ENCODE data around the gene CORO2B.

The CORO2B gene

DNA sequence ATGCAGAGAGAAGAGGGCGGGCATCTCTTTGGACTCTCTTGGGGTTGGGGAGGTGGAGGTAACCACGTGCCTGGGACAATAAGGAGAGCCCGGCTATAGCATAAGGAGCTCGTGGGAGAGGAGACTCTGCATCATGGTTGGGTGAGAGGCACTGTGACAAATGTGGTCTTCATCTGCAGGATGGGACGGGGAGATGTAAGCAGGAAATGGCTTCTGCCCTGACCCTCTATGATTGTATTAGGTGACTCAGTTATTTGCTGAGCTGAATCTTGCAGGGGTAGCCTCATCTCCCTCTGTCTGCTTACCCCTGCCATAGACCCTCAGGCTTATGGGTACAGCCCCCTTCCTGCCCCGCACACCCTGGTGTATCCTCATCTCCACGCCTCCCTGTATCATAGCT, 48.7 kb downstream of the CORO2B start:
- DNase-seq (ENCODE audit: low spot score): no peak

- no peak for DNase-seq (ENCODE audit: low spot score)
Measured at GRCh38 chr15:68627995-68628394, 49.2 kb downstream of the CORO2B start.

GRCh38 chr15:68629519-68630210, 50.9 kb downstream of the CORO2B start:
- no peak for DNase-seq (ENCODE audit: low spot score)

- no peak for DNase-seq (ENCODE audit: low spot score)
Measured at GRCh38 chr15:68630211-68630555, 51.4 kb downstream of the CORO2B start.

GRCh38 chr15:68630836-68631235, 52.0 kb downstream of the CORO2B start:
- no peak for DNase-seq (ENCODE audit: low spot score)

GRCh38 chr15:68631601-68632051, 52.8 kb downstream of the CORO2B start:
- no peak for DNase-seq (ENCODE audit: low spot score)

DNA sequence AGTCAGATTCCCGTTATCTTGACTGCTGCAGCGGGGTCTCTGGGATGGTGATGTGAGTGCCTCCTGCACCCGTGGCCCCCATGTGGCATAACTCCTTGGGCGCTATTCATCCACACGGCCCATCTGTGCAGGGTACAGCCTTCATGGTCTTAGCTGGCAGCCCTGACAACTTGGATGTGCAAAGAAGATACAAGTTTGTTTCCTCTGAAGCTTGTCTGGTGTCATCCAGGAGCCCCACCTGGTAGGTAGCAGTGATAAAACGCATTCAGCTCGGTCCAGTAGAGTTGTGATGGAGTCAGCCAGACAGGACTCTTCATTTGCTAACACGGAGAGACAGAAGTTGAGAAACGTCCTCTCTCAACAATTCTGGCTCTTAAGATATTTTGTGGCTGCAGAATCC, 53.3 kb downstream of the CORO2B start:
- no peak for DNase-seq (ENCODE audit: low spot score)

- DNase-seq (ENCODE audit: low spot score): no peak
Measured at GRCh38 chr15:68633231-68634121, 54.7 kb downstream of the CORO2B start.

- DNase-seq (ENCODE audit: low spot score): no peak
Measured at GRCh38 chr15:68634122-68634482, 55.3 kb downstream of the CORO2B start.

- DNase-seq (ENCODE audit: low spot score): no peak
Measured at GRCh38 chr15:68634531-68634930, 55.7 kb downstream of the CORO2B start.

DNA sequence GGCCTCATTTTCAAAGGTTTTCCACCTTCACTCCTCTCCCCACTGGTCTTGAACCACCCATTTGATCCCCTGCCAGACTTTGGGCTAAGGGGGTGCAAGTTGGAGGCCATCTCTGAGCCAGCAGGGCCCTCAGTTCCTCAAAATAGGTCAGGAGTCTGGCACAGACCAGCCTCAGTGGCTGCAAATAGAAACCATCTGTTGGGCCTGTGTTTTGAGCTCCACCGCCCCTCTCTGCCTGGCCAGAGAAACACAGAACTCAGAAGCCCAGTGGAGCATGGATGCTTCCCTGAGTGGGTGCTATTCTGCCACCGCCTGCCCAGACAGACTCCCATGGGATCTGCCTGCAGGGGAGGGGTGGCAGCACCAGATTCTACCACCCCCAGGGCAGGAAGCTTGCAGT, 56.3 kb downstream of the CORO2B start:
- DNase-seq (ENCODE audit: low spot score): no peak

DNA sequence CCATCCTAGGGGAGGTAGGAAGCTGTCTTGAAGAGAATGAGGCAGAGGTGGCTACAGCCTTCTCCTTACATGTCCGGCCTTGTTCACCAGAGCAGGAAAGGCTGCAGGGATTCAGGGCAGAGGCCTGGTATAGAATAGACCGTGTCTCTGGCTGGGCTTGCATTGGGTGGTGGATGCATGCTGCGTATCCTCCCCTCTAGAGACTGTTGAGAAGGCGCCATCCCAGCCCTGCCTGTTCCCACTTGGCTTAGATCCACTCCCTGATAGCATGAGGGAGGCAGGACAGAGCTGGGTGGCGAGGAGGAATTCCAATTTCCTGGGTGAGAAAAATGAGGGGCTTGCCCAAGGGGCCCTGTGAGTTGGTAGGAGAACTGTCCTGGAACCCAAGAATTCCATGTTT, 57.5 kb downstream of the CORO2B start:
- DNase-seq (ENCODE audit: low spot score): no peak

DNA sequence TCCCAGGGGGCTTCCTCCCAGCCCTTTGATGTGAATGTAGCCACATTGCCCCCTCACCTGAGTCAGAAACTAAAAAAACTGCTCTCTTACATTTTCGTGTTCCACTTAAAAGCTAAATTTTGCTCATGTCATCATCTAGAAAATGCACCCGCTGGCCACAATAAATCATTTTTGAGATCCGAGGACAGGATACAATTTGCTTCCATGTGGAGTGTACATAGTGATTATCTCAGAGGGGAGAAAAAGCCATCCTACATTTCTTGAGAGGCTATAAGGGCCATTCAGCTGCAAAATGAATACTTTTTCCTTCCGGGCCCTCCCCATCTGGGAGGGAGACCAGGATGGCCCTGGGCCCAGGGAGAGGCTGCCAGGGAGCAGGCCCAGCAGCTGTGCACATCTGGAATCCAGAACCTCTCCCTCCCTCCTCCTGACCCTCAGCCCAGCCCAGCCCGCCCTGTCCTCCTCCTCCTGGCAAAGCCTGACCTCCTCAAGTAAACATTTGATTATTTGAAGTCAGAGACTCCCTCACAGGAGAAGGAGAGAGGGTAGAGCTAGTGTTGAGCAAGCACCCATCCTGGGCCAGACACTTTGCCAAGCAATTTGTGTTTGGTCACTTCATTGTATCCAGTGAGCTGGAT, 59.1 kb downstream of the CORO2B start:
- no peak for DNase-seq (ENCODE audit: low spot score)

- no peak for DNase-seq (ENCODE audit: low spot score)
Measured at GRCh38 chr15:68638953-68639515, 60.2 kb downstream of the CORO2B start.

DNA sequence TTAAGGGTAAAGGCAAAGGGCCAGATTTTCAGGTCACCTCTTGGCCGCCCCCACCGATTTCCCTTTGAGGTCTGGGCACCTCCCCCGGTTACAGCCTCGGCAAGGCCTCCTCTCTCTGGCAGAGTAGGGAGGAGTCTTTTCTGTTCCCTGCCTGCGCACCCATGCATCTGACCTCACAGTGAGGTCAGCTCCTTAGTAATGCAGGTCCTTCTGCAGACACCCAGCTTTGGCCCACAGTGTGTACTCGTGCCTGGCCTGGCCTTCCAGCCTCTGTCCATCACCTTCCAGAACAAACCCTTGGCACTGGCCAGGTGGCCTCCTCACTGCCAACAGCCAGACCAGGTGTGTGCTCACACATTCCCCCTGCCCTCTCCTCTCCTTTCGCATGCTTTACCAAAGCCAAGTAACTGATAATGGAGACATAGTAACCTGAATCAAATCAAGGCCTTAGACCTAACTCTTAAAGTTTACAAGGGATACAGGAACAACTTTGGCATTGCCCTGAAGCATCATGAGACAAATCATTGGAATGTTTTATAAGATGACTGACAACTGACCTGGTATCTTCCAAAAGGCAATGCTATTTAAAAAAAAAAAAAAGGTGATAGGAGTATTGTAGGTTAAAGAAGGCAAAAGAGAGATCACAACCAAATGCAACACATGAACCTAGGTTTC, 61.3 kb downstream of the CORO2B start:
- DNase-seq (ENCODE audit: low spot score): no peak

DNA sequence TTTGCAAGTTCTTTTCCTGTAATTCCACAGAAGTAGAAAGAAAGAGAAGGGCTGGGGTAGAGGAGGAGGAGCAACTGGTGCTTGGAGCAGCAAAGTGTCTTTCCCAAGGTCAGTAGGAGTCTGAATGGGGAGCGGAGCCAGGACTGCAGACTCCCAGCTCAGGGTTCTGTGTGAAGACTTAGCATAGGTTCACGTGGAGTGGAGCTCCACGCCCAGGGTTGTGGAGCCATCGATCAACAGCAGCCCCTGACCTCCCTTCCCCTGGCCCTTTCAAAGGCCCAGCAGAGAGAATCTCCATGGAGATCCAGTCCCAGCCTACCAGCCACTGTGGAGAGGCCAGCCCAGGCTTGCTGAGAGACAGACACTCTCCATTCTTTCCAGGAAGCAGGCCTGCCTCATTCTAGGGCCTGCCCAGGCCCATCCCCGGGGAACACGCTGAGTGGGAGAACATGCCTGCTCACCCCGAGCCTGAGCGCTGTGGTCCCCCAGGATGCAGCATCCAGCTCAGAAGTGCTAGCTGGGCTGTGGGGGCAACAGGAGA, 62.1 kb downstream of the CORO2B start:
- DNase-seq (ENCODE audit: low spot score): no peak

DNA sequence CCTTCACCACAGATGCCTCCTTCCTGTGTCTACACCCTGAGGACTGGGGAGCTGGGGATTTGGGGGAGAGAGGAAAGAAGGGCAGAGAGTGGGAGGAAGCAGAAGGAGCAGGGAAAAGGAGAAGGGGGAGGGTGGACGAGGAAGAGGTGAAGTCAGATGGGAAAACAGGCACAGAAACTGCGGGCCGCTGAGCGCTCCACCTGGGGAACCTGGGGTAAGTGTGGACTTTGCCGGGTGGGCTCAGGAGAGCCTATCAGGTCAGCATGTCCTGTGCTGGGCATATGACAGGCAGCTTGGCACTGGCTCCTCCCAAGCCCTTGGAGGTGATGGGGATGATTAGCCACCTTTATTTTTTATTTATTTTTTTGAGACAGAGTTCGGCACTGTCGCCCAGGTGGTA, 62.6 kb downstream of the CORO2B start:
- no peak for DNase-seq (ENCODE audit: low spot score)

DNA sequence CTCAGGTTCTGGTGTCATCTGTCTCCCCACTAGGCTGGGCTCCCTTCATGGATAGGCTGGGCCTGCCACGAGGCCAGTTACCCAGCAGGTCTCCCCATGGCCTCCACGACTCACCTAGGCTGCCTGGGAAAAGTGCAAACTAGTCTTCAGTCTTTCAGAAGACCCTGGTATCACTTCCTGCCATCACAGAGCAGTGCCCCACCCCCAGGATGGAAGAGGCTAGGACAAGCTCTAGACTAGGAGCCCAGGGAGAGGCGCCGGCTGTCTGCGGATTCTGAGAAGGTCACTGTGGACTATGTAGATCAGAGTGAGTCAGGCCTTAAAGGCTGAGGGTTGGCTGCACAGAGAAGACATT, 63.7 kb downstream of the CORO2B start:
- DNase-seq (ENCODE audit: low spot score): no peak

- DNase-seq (ENCODE audit: low spot score): no peak
Measured at GRCh38 chr15:68643216-68643830, 64.5 kb downstream of the CORO2B start.

GRCh38 chr15:68644083-68644904, 65.5 kb downstream of the CORO2B start:
- no peak for DNase-seq (ENCODE audit: low spot score)

DNA sequence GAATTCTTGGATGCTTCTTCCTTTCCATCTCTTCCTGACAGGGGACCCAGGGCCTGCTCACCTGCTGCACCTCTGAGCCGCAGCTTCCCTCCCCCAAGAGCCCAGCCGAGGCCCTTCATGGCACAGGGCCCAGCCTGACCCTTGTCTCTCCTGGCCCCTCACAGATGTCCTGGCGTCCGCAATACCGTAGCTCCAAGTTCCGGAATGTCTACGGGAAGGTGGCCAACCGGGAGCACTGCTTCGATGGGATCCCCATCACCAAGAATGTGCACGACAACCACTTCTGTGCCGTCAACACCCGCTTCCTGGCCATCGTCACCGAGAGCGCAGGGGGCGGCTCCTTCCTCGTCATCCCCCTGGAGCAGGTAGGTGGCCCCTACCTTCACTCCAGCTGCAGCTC, 66.2 kb downstream of the CORO2B start:
- no peak for DNase-seq (ENCODE audit: low spot score)
